IPS-NIHi11 (cell line): Measurements from ENCODE around the gene MLST8.
A peak's percentile ranks its signal among the peaks of the same experiment; 100 is the strongest.

ENCODE experiments used
- DNase-seq: peaks from one replicate; pipeline ENCODE4 v3.0.0; 2012; ENCODE audit warnings: mixed read lengths, low spot score

MLST8 gene

DNA sequence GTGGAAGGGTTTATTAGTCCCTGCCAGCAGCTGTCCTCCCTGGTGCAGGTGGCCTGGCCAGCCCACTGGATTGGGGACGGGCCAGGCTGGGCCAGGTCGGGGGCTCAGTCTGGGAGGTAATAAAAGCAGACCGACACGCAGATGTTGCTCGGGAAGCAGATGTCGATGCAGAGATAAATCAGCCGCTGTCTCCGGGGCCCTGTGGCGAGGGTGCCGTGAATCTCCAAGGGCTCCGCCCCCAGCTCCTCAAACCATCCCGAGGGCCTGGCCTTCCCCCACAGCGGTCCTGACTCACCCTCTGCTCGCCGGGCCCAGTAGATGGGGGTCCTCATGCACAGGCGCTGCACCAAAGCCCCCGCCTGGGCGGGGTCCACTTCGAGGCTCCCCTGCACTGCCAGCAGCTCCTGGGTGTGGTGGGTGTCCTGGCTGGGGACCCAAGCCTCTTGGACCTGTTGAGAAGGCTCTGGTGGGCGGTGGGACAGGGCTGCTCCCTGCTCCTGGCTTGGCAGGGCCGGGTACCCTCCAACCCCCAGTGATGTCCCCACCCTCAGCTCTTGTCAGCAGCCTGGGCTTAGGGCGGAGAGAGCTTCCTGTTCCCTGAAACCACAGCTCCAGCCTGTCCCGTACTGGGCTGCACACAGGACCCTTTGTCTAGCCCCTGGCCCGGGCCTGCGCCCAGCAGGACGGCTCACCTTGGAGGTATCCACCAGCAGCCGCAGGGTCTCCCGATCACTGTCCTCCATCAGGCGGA, 4.2 kb downstream of the MLST8 start:
- DNase-seq: no peak

DNA sequence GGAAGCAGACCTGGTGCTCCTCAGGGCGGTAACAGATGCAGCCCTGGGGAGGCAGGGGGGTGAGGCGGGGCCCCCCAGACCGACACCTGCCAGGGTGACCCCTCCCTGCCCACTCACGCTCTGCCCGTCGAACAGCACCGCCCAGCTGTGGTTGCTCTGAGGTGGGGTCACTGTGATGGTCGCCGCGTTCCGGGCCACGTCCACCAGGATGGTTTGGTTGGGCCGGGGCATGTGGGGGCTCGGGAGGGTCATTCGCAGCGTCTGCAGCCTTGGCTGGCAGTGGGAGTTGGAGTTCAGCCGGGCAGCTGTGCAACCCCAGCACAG, 4.7 kb downstream of the MLST8 start:
- DNase-seq: no peak

DNA sequence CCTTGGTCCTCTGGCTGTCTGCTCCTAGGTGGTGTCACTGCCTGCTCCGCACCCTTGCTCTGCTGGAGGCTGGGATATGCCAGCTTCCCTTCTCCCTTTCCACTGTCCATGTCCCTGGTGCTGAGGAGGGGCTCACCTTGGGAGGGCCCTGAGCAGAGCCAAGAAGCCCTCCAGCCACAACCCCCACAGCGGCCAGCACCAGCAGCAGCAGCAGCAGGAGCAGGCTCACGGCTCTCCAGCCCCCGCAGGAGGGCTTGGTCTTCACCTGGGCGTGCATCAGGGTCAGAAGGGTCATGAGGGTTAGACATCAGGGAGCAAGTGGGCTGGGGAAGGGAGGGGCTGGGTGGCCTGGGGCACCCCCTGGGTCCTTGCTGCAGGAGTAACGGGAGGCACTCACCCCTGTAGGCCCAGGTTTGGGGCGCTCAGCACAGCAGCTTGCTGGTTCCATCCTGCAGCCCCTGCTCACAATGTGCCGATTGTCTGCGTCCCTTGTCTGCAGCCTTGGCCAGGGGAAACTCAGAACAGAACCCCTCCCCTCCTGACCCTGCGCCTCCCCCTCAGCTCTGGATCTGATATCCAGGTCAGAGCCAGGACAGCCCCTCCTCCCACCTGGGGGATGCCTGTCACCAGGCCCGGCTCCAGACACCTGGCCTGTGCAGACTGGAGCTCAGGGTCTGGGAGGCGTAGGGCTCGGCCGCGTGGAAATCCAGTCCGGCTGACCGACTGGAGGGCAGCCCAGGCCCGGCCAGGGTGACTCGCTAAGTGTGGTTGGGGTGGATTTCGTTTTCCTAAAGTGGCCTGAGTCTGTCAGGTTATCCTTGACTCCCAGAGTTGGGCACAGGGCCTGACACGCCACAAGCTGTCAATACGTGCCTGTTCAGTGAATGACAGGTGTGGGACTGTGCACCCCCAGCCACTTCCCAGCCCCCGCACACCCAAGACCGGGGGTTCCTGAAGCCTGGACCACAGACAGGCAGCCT, 5.4 kb downstream of the MLST8 start, which contains the start of gene BRICD5:
Gene BRICD5, minus strand, starts transcription at position 478 of the 980 bp plus-strand sequence. Its CDS starts 30 bp downstream, at position 448.
- DNase-seq: no peak

DNA sequence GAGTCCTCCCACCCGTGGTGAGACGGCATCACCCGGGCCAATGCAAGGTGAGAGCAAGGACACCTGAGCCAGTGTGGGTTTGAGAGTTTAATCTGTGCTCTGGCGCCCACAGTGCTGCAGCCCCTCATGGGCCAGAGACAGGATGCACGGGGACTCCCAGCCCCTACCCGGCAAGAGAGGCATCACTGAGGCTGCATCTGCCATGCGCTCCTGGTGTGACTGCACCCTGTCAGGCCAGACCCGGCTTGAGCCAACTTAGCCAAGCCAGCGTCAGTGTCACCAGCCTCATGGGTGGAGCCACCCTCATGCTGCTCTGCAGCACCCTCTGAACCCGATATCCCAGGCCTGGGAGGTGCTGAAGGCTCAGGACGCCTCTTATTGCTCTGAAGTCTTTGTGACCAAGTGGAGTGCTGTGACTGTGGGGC, 6.7 kb downstream of the MLST8 start:
- DNase-seq: no peak

DNA sequence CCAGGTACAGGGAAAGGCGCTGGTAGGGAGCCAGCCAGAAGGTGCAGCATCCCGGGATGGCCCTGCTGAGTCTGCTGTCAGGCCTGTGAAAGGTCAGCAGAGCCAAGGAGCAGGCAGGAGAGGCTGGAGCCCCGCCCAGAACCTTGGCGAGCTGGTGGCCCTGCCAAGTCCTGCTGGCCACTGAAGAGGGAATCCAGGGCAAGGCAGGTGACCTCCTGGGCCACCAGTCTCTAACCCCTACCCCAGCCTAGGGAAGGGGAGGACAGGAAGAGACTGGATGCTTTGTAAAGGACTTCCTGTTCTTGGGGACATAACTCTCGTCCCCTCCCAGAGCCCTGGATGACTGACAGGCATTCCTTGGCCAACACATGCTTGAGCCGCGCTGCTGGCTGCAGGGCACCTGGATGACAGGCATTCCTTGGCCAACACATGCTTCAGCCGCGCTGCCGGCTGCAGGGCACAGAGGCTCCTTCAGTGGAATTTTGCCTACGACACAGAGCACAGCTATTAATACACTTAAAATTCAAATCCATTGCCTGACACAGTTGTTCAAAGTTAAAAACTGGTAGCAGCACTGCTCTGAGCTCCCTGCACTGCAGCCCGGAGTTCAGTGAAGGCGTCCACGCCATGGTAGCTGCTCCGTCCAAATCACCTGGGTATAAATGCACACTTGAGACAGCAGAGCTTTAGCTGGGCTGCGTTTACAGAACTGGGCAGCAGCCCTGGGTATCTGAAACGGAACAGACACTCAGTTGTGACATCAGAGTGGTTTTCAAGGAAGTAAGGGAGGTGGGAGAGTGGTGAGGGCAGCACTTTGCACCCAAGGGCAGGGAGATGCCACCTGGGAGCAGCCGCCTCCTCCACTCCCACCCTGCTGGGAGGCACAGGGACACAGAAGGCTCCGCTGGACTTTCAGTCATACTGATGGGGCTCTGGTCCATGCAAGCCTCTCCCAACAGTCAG, 7.4 kb downstream of the MLST8 start:
- DNase-seq: no peak

DNA sequence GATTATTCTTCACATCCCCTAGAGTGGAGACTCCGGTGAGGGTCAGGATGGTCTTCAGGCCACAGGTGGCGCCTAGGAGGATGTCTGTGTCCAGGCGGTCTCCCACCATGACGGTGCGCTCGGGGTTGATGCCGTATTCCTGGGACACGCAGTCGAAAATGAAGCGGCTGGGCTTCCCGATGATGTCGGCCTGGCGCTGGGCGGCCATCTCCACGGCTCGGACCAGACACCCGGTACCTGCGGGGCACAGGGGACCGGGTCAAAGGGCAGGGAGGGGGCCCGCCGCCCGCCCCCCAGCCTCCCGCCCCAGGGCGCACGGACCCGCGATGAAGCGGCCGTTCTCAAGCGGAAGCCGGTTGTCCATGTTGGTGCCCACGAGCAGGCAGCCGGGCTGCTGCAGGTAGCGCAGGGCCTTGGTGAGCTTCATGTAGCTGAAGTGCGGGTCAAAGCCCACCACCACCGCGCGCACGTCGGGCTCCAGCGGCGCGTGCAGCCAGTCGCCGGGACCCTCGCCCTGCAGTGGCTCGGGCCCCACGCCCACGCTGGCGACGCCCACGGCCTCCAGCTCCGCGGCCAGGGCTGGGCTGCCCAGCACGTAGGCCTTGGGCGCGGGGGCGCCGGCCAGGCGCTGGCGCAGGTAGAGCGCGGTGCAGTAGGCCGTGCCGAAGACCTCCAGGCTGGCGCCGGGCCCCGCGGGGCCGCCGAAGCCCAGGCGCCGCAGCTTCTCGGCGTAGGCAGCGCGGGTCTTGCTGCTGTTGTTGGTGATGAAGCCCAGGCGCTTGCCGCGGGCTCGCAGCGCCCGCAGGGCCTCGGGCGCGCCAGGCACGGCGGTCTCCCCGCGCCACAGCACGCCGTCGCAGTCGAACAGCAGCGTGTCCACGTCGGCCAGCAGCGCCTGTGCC, 8.8 kb downstream of the MLST8 start:
- DNase-seq: no peak

DNA sequence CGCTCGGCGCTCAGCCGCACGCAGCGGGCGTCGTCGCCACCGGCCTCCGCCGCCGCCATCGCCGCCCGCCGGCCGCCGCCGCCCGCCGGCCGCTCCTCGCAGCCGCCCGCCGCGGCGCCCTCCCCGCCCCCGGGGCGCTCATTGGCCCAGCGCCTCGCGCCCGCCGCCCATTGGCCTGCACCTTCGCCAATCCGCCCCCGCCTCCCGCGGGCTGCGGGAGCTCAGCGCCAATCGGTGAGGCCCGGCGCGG, 9.4 kb downstream of the MLST8 start, which contains the start of gene PGP:
Gene PGP, minus strand, starts transcription at position 122 of the 250 bp plus-strand sequence. Its CDS starts 63 bp downstream, at position 59.
- no peak for DNase-seq

DNA sequence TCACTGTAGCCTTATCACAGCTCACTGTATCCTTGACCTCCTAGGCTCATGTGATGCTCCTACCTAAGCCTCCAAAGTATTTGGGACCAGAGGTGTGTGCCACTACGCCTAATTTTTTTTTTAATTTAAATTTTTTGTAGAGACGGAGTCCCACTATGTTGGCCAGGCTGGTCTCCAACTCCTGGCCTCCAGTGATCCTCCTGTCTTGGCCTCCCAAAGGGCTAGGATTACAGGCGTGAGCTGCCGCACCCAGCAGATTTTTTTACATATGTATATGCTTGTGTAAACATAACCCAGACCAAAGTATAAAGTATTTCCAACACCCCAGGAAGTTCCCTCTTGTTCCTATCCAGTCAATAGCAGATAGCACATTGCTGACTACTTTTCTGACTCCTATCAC, 11.1 kb downstream of the MLST8 start:
- no peak for DNase-seq

DNA sequence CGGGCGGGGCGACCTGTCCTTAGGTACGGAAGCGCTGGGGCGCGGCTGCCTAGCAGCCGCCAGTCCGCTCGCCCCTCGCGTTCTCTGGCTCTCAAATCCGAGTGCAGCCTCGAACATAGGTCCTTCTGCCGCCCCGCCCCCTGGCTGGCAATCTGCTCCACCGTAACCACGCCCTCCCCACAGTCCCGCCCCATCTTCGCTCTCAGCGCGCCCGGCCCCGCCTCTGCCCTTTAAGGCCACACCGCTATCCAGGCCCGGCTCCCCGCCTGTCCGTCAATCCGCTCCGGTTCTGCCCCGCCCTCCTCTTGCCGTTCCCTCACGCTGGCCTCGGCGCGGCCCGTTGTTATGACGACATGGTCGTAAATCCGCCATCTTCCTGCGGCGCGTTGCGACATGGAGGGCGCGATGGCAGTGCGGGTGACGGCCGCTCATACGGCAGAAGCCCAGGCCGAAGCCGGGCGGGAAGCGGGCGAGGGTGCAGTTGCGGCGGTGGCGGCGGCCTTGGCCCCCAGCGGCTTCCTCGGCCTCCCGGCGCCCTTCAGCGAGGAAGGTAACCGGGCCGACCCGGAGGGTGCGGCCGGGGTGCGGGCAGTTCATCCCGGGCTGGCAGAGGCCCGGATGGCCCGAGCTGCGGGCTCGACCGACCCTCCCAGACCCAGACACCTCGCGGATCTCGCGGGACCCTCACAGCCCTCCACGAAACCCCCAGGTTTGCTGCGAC, 18.1 kb downstream of the MLST8 start, which contains the start of gene E4F1:
Gene E4F1, plus strand, starts transcription at position 371 of the 721 bp plus-strand sequence. Its CDS starts 23 bp downstream, at position 394.
- peak; percentile 99 for DNase-seq

DNA sequence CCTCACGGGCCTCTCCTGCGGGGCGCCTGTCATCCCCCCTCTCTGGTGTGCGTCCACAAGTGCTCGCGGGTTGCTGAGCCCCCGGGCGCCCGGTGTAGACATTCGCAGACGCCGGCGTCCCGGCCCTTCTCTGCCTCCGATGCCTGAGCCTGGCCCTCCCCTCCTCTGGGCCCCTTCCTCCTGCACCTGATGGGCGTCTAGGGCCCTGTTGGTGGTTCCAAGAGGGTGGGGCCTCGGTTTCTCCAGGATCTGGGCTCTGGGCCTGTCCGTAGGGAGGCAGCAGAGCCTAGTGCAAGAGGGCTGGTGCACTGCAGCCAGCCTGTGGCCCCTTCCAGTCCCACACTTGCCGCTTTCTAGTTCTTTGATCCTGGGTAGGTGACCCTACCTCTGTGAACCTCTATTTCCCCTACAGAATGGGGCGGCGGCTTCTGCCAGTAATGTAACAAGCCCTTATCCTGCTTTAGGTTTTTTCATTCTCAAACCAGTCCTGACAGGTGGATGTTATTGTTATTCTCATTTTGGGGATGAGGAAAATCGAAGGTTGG, 18.8 kb downstream of the MLST8 start:
- DNase-seq: peak; percentile 72

DNA sequence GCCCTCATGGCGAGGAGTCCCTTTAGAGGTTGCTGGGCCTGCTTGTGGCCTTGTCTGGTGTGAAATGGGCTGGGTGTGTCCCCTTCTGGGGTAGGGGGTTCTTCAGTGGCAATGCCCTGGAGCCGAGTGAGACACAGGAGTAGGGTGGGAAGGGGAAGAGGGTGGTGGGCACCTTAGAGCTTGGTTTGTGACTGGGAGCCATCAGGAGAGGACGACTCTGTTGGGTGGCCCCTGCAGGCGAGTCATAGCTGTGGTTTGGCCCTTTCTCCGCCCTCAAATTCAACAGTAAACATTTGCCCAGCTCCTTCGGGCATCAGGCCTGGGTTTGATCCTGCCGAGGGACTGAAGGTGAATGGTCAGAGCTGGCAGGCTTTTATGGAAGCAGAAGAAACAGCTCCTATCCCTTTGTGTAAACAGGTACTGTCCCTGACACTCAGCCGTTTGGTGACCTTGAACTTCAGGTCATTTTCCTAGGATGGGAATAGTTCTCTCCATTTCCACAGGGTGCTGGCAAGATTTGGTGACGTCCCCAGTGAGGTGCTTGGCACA, 21.1 kb downstream of the MLST8 start:
- no peak for DNase-seq

DNA sequence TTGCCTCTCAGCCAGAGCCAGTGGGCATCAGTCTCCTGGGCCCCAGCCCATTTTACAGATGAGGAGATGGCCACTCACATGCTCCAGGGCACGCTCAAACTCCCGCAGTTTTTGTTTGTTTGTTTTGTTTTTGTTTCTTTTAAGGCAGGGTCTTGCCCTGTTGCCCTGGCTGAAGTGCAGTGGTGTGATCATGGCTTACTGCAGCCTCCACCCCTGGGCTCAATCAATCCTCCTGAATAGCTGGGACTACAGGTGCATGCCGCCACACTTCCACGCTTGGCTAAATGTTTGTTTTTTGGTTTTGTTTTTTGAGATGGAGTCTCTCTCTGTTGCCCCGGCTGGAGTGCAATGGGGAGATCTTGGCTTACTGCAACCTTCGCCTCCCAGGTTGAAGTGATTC, 21.7 kb downstream of the MLST8 start:
- no peak for DNase-seq

DNA sequence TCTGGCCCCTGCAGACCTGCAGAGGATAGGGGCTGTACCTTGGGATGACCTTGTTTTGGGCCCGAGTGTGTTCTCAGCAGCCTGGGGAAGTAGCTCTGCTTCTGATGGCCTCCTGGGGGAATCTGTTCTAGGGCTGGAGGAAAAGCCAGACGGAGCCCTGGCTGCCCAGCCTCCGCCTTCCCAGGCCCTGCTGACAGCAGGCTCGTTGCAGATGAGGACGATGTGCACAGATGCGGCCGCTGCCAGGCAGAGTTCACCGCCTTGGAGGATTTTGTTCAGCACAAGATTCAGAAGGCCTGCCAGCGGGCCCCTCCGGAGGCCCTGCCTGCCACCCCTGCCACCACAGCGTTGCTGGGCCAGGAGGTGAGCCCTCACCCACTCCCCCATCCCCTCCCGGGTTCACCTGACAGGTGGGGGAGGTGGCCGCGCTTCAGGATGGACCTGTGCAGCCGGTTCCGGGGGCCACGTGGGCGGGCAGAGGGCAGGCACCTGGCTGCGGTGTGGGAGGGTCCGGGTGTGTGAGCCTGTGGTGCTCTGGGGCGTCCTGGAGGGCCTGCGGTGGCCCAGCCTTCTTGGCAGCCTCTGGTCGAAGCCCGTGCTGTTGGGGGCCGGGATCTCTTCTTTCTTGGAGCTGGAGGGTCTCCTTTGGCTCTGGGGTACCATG, 23.0 kb downstream of the MLST8 start:
- no peak for DNase-seq

DNA sequence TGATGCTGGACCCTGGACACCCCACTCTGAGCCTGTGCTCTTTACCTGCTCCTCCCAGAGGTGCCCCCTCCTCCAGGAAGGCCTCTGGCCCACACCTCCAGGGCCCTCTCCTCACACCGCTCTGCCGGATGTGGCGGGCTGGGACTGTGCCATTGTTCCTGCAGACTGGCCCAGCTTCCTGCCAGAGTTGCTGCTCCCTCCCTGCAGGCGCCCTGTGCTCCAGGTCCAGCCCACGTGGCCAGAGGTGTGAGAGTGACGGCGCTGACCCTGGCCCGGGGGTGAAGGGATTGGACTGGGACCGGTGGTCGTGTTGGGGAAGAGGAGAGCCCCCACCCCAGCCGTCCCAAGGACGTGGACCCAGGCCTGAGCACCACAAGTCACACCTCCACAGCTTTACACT, 23.8 kb downstream of the MLST8 start:
- no peak for DNase-seq

DNA sequence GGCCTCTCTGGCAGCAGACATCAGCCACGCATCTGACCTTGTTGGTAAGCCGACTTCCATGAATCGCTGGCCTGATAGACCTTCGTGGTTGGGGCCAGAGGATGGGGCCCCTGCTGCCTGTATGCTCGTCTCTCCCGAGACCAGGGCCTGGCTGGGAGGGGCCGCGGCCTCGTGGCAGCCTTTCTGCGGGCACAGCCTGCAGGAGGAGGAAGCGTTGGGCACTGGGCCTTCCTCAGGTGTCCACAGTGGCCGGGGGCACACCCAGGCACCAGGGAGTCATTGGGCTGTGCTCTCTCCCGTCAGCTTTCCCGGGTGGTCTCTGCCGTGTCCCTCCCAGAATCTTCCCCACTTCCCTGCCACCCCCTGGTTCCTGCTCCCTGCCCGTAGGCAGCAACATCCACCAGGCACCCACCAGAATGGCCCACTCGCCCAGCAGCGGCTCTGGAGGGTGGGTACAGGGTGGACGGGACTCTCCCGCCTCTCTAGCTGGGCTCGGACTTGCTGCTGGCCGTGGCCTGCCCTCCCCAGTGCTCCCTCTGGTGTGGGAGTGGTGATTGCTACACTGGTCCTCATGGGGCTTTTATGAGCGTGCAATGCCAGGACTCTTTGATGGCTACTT, 24.5 kb downstream of the MLST8 start:
- no peak for DNase-seq

DNA sequence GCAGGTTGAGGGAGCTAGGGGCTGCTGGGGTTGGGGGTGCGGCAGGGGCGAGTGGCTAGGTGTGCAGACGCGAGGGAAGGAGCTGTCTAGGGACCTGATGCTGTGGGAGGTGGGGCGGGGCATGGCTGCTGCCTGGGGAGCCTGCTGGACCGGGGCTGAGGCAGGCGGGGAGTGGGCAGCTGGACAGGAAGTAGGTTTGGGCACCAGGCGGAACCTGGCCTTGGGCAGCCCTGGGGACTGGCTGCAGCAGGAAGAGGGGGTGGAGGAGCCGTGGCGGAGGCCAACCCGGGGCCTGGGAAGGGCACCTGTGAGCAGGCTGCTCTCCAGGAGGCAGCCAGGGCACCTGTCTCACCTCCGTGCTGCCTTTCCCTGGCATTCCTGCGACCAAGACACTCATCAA, 25.1 kb downstream of the MLST8 start:
- peak; percentile 42 for DNase-seq

DNA sequence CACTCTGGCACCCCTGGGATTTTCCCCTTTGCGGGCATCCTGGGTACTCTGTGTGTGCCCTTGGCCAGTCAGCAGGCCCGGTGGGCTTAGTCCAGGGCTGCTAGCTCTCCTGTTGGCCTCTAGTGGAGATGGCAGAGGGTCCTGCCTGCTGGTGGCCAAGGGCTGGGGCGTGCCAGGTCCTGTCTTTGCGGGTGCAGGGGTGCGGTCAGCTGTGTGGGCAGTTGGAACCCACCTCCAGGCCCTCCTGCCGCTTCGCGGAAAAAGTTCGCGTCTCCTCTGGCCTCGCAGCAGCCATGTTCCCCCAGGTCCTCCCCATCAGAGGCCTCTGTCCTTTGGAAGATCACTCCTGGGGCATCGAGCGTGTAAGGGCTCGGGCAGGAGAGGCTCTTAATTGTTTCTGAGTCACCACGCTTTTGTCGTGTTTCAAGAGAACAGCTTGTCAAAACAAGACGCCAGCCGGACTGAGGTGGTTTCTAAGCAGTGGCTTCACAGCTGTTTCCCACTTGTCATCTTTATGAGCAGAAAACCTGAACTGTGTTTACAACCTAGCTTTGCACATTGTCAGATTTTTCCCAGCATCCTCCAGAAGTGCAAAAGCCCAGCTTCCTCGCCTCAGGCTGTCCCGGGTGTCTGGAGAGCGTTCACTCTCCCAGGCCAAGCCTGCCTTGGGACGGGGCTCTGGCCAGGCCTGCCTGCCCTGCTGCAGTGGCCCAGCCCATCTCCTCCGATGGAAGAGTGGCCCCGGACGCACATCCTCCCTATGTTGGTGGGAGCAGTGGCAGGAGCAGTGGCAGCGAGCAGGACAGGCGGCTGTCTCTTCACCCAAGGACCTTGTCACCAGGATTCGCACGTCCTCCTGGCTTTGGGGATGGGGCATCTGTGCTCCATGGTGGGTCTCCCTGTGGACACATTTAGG, 26.0 kb downstream of the MLST8 start:
- DNase-seq: no peak
